GM18861 (cell line): Measurements from ENCODE around the gene COL13A1.

Source experiments
- ATAC-seq: cut with Tn5 transposase; IDR thresholded peaks from one replicate; pipeline ENCODE4 v1.9.1; 2021; ENCODE audit not compliant: unreplicated experiment

Gene COL13A1

GRCh38 chr10:70007116-70007820 is 205.6 kb downstream of the COL13A1 start:
- ATAC-seq: no peak
